LNCAP (cell line): Measurements from ENCODE around the gene SEMA3F.

Source experiments
- CTCF ChIP-seq: fragments of 450-650 bp; IDR thresholded peaks from 2 replicates; pipeline ENCODE4 v1.5.1; 2017; ENCODE audit warnings: mild to moderate bottlenecking

Gene SEMA3F

GRCh38 chr3:50221411-50222168 is 66.5 kb downstream of the SEMA3F start:
- no peak for TF ChIP-seq CTCF

GRCh38 chr3:50222169-50222528 is 67.0 kb downstream of the SEMA3F start:
- no peak for TF ChIP-seq CTCF

- no peak for TF ChIP-seq CTCF
Measured at GRCh38 chr3:50224639-50225038, 69.5 kb downstream of the SEMA3F start.

GRCh38 chr3:50226888-50227389 is 71.8 kb downstream of the SEMA3F start:
- TF ChIP-seq CTCF = no peak

- TF ChIP-seq CTCF = peak; percentile 90
Measured at GRCh38 chr3:50227390-50228183, 72.5 kb downstream of the SEMA3F start.

GRCh38 chr3:50229490-50229889 is 74.4 kb downstream of the SEMA3F start:
- no peak for TF ChIP-seq CTCF

GRCh38 chr3:50230104-50230793 is 75.1 kb downstream of the SEMA3F start:
- no peak for TF ChIP-seq CTCF
